Activated CD8-positive, alpha-beta T cell treated with anti-CD3 and anti-CD28 coated beads, Interleukin-2, amount 10 ng/mL, durations not matched to agents 7 days and 5 days (primary cell): ENCODE data around the gene MPRIP. TPM values are rescaled to one million over a fixed set of nuclear protein-coding genes. Genes with fewer than 3 reads are reported as not detected.

Experiments used
- ATAC-seq: fragments of 150-1000 bp; cut with Tn5 transposase; one replicate; pipeline ENCODE4 v1.10.0; 2021; ENCODE audit warnings: moderate library complexity
- CTCF ChIA-PET: fragments of 350-600 bp; sonication (Branson Sonifier 250); formaldehyde crosslinking; loops from one replicate; lab custom pipeline; 2021; ENCODE audit warnings: antibody characterized with exemption; lab: Charles Lee
- POLR2A ChIA-PET: fragments of 350-600 bp; sonication (Branson Sonifier 250); formaldehyde crosslinking; loops from one replicate; lab custom pipeline; 2021; ENCODE audit warnings: antibody characterized with exemption; lab: Charles Lee
- DNase-seq: peaks from one replicate; pipeline ENCODE4 v3.0.0-alpha.2; 2020
- H3K27ac Mint-ChIP-seq: one replicate; pipeline ENCODE4 v1.8.0; 2021; ENCODE audit warnings: mild to moderate bottlenecking, mixed read lengths
- H3K27me3 Mint-ChIP-seq: one replicate; pipeline ENCODE4 v1.8.0; 2021; ENCODE audit warnings: low read depth, mixed read lengths
- H3K36me3 Mint-ChIP-seq: one replicate; pipeline ENCODE4 v1.8.0; 2021; ENCODE audit warnings: low read depth, mixed read lengths
- H3K4me1 Mint-ChIP-seq: one replicate; pipeline ENCODE4 v1.8.0; 2021; ENCODE audit warnings: low read depth, mixed read lengths
- H3K4me3 Mint-ChIP-seq: one replicate; pipeline ENCODE4 v1.8.0; 2021; ENCODE audit warnings: mild to moderate bottlenecking, mixed read lengths
- H3K9me3 Mint-ChIP-seq: one replicate; pipeline ENCODE4 v1.8.0; 2022; ENCODE audit warnings: mixed read lengths; ENCODE audit not compliant: insufficient read depth
- total RNA-seq, 2 experiments: library from RNA; stranded (reverse); gene quantifications; one replicate each; pipeline ENCODE4 v1.2.3, GENCODE V29; 2021

Gene MPRIP
- total RNA-seq, 2 experiments from 2014 or later: 217 to 226 TPM

DNA sequence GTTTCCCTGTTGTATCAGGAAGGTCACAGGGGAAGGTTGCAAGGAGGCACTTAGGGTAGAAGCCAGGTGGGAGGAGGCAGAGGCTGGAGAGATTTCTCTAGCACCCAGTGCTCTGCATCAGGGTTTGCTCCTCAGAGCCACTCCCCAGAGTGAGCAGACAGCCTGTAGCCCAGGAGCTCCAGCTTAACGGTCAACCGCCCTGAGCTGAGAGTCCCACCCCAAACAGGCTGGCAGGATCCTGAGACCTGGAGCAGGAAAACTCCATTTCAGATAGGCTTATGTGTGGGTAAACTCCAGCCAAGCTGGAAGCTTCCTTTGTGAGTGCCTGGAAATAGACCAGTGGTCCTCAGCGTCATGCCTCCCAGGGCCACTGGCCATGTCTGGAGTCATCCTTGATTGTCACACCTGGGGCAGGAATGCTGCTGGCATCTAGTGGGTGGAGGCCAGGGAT lies 37.9 kb downstream of the MPRIP start:
- no peak for DNase-seq
- H3K4me3 Mint-ChIP-seq: no peak overlapping the region

DNA sequence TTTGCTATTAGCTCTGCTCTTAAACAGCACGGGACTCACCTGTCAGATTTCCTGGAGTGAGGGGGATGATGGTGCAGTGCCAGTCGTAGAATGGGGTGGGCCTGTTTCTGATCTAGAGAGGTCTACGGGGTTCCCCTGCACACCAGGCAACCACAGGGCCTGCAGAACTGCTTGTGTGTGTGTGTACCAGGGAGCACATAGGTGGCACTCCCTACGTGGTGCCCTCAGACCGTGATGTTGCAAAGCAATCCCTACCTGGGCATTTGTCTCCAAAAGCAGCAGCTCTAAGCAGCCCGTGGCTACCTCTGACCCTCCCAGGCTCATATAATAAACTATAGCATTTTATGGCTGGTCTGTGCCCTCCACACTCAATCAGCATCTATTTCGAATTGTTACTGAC lies 38.5 kb downstream of the MPRIP start:
- Mint-ChIP-seq H3K4me1 (no peaks in the 10 kb centered on the region), H3K27ac (no peak overlapping the region), H3K4me3 (no peak overlapping the region), H3K36me3 (peaks cover 13% of the 10 kb centered on the region), H3K9me3 (no peaks in the 10 kb centered on the region), H3K27me3 (no peaks in the 10 kb centered on the region)
- ATAC-seq: no peak
- CTCF ChIA-PET: no interaction called here
- no peak for DNase-seq
- POLR2A ChIA-PET: no interaction called here

More for the DNA sequence above, 37.9 kb downstream of the MPRIP start:
- POLR2A ChIA-PET: no interaction called here
- CTCF ChIA-PET: no interaction called here
- Mint-ChIP-seq H3K9me3 (no peaks in the 10 kb centered on the region), H3K27me3 (no peaks in the 10 kb centered on the region), H3K36me3 (peaks cover 13% of the 10 kb centered on the region), H3K4me1 (peaks cover 6% of the 10 kb centered on the region), H3K27ac (no peak overlapping the region)
- no peak for ATAC-seq

DNA sequence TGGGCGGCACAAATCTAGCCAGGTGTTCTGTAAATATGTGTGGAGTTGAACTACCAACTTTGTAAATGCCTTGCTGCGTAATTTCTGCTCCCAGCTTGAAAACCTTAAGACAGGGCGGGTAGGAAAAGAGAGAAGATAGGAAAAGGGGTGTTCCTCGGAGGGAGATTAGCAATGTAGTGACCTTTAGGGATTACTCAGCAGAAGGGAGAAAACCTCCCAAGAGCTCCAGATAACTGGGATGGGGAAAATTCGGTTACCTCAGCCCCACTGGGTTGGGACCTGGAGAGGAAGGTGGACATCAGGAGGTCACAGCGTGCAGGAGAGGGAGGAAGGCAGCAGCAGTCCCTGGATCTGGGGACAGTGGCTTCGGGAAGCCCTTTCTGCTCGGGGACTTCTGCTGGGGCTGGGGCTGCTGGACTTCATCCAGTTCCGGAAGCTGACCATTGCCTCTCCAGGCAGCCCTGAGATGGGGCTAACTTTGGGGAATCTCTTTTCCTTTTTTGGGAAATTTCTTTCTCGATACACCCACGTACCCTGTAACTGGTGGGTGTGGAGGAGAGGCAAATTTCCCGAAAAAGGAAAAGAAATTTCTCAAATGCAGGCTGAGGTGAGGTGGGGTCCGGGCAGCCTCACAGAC lies 39.2 kb downstream of the MPRIP start:
- Mint-ChIP-seq H3K36me3 (peaks cover 16% of the 10 kb centered on the region), H3K4me1 (no peaks in the 10 kb centered on the region), H3K27me3 (no peaks in the 10 kb centered on the region), H3K4me3 (no peak overlapping the region), H3K27ac (no peak overlapping the region), H3K9me3 (no peaks in the 10 kb centered on the region)
- ATAC-seq (no peak), DNase-seq (no peak)
- CTCF ChIA-PET: no interaction called here
- POLR2A ChIA-PET: no interaction called here

DNA sequence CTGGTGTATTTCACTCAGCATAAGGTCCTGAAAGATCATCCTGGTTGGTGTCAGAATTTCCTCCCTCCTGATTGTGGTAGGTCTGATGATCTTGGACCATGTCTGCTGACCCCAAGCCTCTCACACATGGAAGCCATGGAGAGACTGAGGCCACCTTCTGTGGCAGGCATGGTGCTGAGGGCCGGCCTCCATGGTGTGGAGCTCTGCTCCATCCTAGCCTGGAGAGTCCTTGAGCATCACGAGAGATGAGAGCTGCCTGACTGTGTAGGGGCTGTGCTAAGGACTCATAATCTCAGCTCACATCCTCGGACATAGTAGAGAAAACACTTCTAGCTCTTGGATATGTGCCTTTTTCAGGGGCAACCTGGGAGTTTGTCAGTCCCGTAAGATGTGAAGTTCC lies 40.6 kb downstream of the MPRIP start:
- H3K27me3 Mint-ChIP-seq: no peaks in the 10 kb centered on the region
- CTCF ChIA-PET: no interaction called here
- POLR2A ChIA-PET: no interaction called here
- no peak overlapping the region for H3K4me3 Mint-ChIP-seq
- no peak for DNase-seq
- no peak for ATAC-seq
- no peaks in the 10 kb centered on the region for H3K9me3 Mint-ChIP-seq
- H3K27ac Mint-ChIP-seq: no peak overlapping the region
- H3K4me1 Mint-ChIP-seq: peaks cover 5% of the 10 kb centered on the region
- peaks cover 15% of the 10 kb centered on the region for H3K36me3 Mint-ChIP-seq

DNA sequence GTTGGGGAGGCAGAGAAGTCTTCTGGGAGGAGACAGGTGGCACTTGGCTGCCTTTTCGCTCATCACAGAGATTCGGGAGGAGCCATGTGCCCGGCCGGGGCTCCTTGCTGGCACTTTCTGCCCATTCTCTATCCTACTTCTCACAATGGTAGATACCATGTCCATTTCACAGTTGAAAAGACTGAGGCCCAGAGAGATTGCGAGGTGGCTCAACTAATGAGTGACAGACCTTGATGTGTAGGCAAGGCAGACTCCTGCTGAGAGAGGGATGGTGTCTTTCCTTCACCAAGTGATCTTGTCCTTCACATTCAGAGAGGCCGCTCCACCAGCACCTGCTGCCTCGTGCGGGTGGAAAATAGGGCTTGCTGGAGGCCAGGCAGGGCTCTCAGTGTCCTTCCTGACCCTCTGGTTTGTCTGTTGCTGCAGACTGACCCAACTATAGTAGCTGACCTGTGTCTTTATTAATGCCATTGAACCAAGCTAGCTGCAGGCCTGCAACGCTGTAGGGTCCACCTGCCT lies 42.1 kb downstream of the MPRIP start:
- DNase-seq (no peak), ATAC-seq (no peak)
- Mint-ChIP-seq H3K27me3 (no peaks in the 10 kb centered on the region), H3K9me3 (no peaks in the 10 kb centered on the region), H3K4me1 (peaks cover 20% of the 10 kb centered on the region), H3K36me3 (peaks cover 18% of the 10 kb centered on the region), H3K4me3 (no peak overlapping the region), H3K27ac (no peak overlapping the region)
- CTCF ChIA-PET: no interaction called here
- POLR2A ChIA-PET: no interaction called here

DNA sequence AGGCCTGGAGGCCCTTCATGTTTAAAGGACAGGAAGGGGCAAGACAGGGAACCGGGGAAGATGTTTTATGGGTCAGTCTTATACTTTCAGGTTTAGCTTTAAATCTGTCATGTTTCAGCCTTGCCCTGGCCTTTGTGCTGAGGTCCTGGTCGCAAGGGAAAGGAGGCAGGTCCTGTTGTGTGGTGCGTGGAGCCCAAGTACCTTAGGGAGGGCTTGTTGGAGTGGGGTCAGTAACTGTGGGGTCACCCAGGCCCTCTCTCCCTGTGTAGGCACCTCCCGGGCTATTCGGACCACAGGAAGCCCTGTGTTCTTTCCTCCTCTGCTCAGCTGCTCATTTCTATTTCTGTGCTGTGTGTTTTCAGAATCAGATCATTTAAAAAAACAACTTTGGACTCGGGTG lies 42.7 kb downstream of the MPRIP start:
- ATAC-seq: no peak
- Mint-ChIP-seq H3K4me1 (peaks cover 23% of the 10 kb centered on the region), H3K36me3 (peaks cover 18% of the 10 kb centered on the region), H3K4me3 (no peak overlapping the region), H3K27ac (no peak overlapping the region), H3K9me3 (no peaks in the 10 kb centered on the region), H3K27me3 (no peaks in the 10 kb centered on the region)
- DNase-seq: no peak
- POLR2A ChIA-PET: no interaction called here
- CTCF ChIA-PET: no interaction called here

DNA sequence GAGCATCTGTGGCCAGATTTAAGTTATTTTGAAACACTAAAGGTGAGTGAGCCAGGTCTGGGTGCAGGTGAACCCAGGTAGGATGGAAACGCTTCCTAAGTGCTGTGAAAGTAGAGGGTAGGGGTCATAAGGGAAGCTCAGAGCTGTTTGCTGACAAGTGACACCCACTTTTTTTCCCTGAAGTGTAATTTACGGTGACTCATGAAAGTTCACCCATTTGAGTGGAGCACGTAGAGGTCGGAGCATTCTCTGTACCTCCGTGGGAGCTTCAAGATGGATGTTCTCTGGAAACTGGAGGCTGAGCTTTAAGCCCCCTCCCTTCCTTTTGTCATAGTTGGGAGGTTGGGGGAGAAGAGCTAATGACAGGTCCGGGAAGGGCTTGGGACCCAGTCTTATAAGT lies 44.3 kb downstream of the MPRIP start:
- CTCF ChIA-PET: interaction anchor here (0.6 kb wide), 1 partner anchor 900 kb away, joined by 3 read pairs; no protein-coding TSS in a partner anchor
- Mint-ChIP-seq H3K4me3 (no peak overlapping the region), H3K27me3 (no peaks in the 10 kb centered on the region), H3K4me1 (peaks cover 25% of the 10 kb centered on the region), H3K9me3 (no peaks in the 10 kb centered on the region), H3K36me3 (peaks cover 21% of the 10 kb centered on the region), H3K27ac (no peak overlapping the region)
- no peak for ATAC-seq
- DNase-seq: no peak
- POLR2A ChIA-PET: no interaction called here

DNA sequence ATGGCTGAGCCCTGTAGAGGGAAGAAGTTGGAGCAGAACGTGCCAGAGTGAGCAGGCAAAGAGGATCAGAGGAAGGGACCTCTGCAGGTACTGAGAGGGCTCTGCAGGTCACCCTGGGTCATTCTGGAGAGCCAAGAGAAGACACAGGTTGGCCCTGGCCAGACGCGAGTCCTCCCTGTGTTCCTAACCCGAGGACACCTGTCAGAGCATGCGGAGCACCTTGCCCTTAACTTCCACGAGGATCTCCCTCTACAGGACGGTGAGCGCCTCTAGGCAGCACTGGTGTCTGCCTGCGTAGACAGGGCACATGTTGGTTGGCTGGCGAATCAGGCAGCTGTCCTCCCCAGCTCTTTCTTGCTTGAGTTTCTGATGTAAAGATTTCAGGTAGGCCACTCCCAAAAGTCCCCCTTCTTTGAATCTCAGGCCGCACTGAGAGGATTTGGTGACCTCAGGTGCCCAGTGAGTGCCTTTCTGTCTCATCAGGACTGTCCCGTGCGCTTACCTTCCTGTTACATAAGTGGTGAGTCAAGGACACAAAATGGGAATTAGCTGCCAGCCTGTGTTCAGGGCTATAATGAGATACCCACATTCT lies 45.3 kb downstream of the MPRIP start:
- peak overlapping the region; percentile 51 for H3K27ac Mint-ChIP-seq
- H3K4me3 Mint-ChIP-seq: no peak overlapping the region
- ChIA-PET POLR2A (no interaction called here), CTCF (interaction anchor here (0.6 kb wide), 2 partner anchors 226 to 899 kb away, joined by 3 read pairs; no protein-coding TSS in a partner anchor)
- ATAC-seq: no peak
- H3K4me1 Mint-ChIP-seq: peaks cover 25% of the 10 kb centered on the region
- no peak for DNase-seq
- peaks cover 21% of the 10 kb centered on the region for H3K36me3 Mint-ChIP-seq
- H3K27me3 Mint-ChIP-seq: no peaks in the 10 kb centered on the region
- H3K9me3 Mint-ChIP-seq: no peaks in the 10 kb centered on the region

DNA sequence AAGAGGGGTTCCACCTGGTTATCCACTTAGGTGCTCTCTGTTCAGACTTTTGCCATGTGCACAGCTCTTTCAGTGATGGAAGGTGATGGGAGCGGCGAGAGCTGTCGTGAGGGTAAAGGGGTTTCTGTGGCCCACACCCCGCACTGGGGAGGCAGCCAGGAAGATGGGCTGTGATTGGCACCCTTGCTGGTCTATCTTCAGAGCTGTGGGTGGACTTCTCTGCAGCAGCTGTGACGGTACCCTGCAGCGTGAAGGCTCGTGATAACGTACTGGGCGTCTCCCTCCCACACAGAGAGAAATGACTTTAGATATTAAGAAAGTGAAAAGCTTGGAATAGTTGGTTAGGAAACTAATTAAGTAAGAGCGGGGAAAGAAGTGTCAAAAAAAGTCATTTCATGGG lies 45.8 kb downstream of the MPRIP start:
- H3K9me3 Mint-ChIP-seq: no peaks in the 10 kb centered on the region
- no peaks in the 10 kb centered on the region for H3K27me3 Mint-ChIP-seq
- ChIA-PET POLR2A (no interaction called here), CTCF (no interaction called here)
- DNase-seq: no peak
- H3K4me3 Mint-ChIP-seq: no peak overlapping the region
- H3K27ac Mint-ChIP-seq: peak overlapping the region; percentile 51
- H3K4me1 Mint-ChIP-seq: peaks cover 25% of the 10 kb centered on the region
- no peak for ATAC-seq
- H3K36me3 Mint-ChIP-seq: peaks cover 21% of the 10 kb centered on the region

DNA sequence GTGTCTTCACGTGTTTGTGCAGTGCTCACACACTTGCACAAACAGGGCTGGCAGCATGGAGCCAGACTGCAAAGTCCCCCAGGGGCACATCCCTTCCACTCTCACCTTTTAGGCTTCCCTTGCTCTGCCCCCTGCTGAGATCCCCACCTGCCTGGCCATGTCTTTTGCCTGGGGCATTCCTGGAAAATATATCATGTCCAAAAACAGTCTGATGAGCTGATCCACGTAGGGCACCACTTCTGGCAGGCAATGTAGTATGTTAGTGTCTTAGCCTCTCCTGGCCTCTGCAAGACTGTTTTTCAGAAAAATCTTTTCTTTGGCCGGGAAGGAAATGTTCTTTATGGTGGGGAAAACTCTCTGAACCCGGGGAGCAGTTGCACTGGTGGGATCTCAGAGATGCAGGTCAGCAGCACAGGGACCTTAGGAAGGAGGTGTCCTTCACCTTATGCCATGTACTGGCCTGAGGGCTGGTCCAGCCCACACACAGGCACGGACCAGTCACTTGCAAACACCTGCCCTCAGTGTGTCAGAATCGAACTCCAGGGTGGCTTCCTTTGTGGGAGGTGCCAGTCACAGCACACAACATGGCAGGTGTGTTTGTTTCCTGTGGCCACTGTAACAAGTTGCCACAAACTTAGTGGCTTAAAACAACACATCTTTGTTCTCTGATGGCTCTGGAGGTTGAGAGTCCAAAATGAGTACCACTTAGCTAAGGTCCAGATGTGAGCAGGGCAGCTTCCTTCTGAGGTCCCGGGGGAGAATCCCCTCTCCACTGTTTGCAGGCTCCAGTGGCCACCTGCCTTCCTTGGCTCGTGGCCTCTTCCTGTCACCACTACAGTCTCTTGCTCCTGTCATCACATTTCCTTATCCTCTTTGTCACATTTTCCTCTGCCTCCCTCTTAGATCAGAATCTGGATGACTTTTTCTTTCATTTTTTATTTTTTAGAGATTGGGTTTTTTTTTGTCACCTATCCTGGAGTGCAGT lies 46.6 kb downstream of the MPRIP start:
- ATAC-seq (peak; percentile 50), DNase-seq (peak; percentile 30)
- ChIA-PET POLR2A (no interaction called here), CTCF (no interaction called here)
- H3K27ac Mint-ChIP-seq: peak overlapping the region; percentile 27
- H3K36me3 Mint-ChIP-seq: peaks cover 21% of the 10 kb centered on the region
- H3K4me1 Mint-ChIP-seq: peaks cover 25% of the 10 kb centered on the region
- no peaks in the 10 kb centered on the region for H3K9me3 Mint-ChIP-seq
- no peaks in the 10 kb centered on the region for H3K27me3 Mint-ChIP-seq
- H3K4me3 Mint-ChIP-seq: no peak overlapping the region

DNA sequence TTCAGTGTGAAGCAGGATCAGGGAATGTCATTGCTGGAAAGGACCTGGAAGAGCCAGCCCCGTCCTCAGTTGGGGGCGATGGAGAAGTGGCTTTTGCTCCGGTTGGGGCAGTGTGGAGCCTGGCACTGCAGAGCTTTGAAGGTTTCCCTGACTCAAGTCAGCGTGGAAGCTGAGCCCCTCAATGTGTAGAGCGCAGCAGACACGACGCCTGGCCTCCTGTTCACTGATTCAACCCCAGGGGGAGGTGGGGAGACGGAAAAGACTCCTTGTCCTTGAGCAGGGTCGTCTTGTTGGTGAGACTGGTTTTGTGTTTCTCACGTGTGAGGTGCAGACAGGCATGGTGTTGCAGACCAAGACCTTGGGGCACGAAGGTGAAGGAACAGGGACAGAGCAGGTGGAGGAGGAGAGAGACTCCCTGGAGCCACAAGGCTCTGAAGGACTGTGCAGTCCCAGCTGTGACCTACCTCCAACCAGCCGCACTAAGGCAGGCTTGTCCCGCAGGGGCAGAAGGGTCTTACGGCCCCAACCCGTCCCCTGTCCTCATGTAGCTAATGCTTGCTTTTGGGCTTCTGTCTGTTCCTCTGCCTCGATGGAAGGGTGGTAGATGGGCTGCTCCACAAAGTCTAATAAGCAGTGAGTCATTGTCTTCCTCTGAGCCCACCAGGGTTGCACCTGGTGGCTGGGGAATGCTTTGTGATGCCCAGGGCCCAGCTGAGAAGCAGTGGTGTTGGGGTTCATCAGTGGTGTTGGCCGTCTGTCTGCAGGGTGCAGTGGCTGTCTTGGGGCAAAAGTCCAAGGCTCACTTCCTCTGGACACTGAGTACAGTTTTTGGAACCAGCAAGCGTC lies 47.8 kb downstream of the MPRIP start:
- Mint-ChIP-seq H3K36me3 (peaks cover 19% of the 10 kb centered on the region), H3K27me3 (no peaks in the 10 kb centered on the region), H3K9me3 (no peaks in the 10 kb centered on the region), H3K4me1 (peaks cover 25% of the 10 kb centered on the region), H3K4me3 (no peak overlapping the region), H3K27ac (no peak overlapping the region)
- DNase-seq (no peak), ATAC-seq (no peak)
- ChIA-PET CTCF (no interaction called here), POLR2A (no interaction called here)
